GM12878 (cell line): ENCODE results near the gene RPP40. TPM values are rescaled to one million over a fixed set of nuclear protein-coding genes. Genes with fewer than 3 reads are reported as not detected.

Experiments
- ATAC-seq: fragments of 200-7000 bp; cut with Tn5 transposase; 3 replicates; pipeline ENCODE4 v1.9.1; 2020; ENCODE audit warnings: mild to moderate bottlenecking, moderate library complexity
- BruUV-seq: library from RNA; stranded (reverse); fragments of 400-500 nt; replicated peaks from 2 replicates; lab custom pipeline; 2021; lab: Mats Ljungman, UMichigan
- CTCF ChIA-PET: fragments of 300-600 bp; sonication (Branson Sonifier 250); formaldehyde crosslinking; extraction: SDS; loops from one replicate; lab custom pipeline; 2021; ENCODE audit warnings: inconsistent platforms; lab: Yijun Ruan, JAX
- POLR2A ChIA-PET: fragments of 350-600 bp; formaldehyde crosslinking; extraction: SDS; loops from one replicate; lab custom pipeline; 2021; ENCODE audit warnings: inconsistent platforms; lab: Charles Lee
- RAD21 ChIA-PET: fragments of 300-600 bp; sonication (Branson Sonifier 250); formaldehyde crosslinking; loops from one replicate; lab custom pipeline; 2023; ENCODE audit warnings: antibody characterized with exemption; ENCODE audit not compliant: unreplicated experiment; lab: Charles Lee
- SMC1A ChIA-PET: fragments of 300-600 bp; sonication (Branson Sonifier 250); formaldehyde crosslinking; loops from one replicate; lab custom pipeline; 2023; ENCODE audit not compliant: unreplicated experiment, uncharacterized antibody; lab: Charles Lee
- DNase-seq: peaks from one replicate; pipeline ENCODE4 v3.0.0-alpha.2; 2011; ENCODE audit warnings: low read depth, low spot score
- FAIRE-seq: peaks from 3 replicates; lab custom pipeline; 2011; peaks lifted over from hg19 to GRCh38; lab: Jason Lieb, UNC
- H2AFZ ChIP-seq: 2 replicates; pipeline ENCODE4 v1.6.0; 2011; ENCODE audit warnings: low read depth, low read length, control low read depth; ENCODE audit not compliant: control insufficient read depth
- H3K27ac ChIP-seq: 2 replicates; pipeline ENCODE4 v1.5.1; 2011; ENCODE audit warnings: control low read depth; ENCODE audit not compliant: control insufficient read depth, insufficient read depth
- H3K27me3 ChIP-seq, 2 experiments: replicated peaks in 1 of 2; 2 replicates each; pipeline versions ENCODE4 v1.6.0 to v1.6.1; 2011; ENCODE audit warnings: low read length in 1 of 2; ENCODE audit not compliant: control insufficient read depth in 2 of 2, insufficient read depth in 2 of 2
- H3K36me3 ChIP-seq, 2 experiments: 2 replicates each; pipeline ENCODE4 v1.5.1; 2011; ENCODE audit warnings: low read length in 1 of 2; ENCODE audit not compliant: control insufficient read depth in 2 of 2, insufficient read depth in 2 of 2
- H3K4me1 ChIP-seq: 2 replicates; pipeline ENCODE4 v1.6.1; 2011; ENCODE audit warnings: mild to moderate bottlenecking, low read length, moderate library complexity, mixed read lengths; ENCODE audit not compliant: control insufficient read depth, insufficient read depth
- H3K4me2 ChIP-seq: 2 replicates; pipeline ENCODE4 v1.6.0; 2011; ENCODE audit warnings: control low read depth; ENCODE audit not compliant: control insufficient read depth, insufficient read depth
- H3K4me3 ChIP-seq: fragments of 200-600 bp; sonication (generic); 2 replicates; pipeline ENCODE4 v1.5.1; 2016
- H3K79me2 ChIP-seq: 2 replicates; pipeline ENCODE4 v1.6.0; 2011; ENCODE audit warnings: low read length; ENCODE audit not compliant: control insufficient read depth, insufficient read depth
- H3K9ac ChIP-seq: 2 replicates; pipeline ENCODE4 v1.8.0; 2011; ENCODE audit warnings: low read length, control low read depth, mixed read lengths; ENCODE audit not compliant: control insufficient read depth, insufficient read depth
- H3K9me3 ChIP-seq: replicated peaks from 3 replicates; pipeline ENCODE4 v1.5.1; 2011; ENCODE audit warnings: mild to moderate bottlenecking, low read length; ENCODE audit not compliant: control insufficient read depth, insufficient read depth
- H4K20me1 ChIP-seq: 2 replicates; pipeline ENCODE4 v1.6.0; 2011; ENCODE audit not compliant: control insufficient read depth, insufficient read depth
- E2F4 ChIP-seq: IDR thresholded peaks from 2 replicates; pipeline ENCODE4 v1.6.1; 2012; ENCODE audit warnings: low read depth, low read length, improper control_type of control experiment
- PBX3 ChIP-seq: IDR thresholded peaks from 2 replicates; pipeline ENCODE4 v1.6.1; 2011; ENCODE audit warnings: mild to moderate bottlenecking, low read depth, low read length, moderate library complexity; ENCODE audit not compliant: insufficient replicate concordance
- RAD21 ChIP-seq: IDR thresholded peaks from 2 replicates; pipeline ENCODE4 v1.6.1; 2011; ENCODE audit warnings: mild to moderate bottlenecking, low read depth, low read length, moderate library complexity; ENCODE audit not compliant: insufficient read depth
- ZSCAN29 ChIP-seq: fragments of 450-650 bp; IDR thresholded peaks from 2 replicates; pipeline ENCODE4 v1.6.1; 2017; ENCODE audit warnings: mild to moderate bottlenecking, moderate library complexity
- ZZZ3 ChIP-seq: IDR thresholded peaks from 2 replicates; pipeline ENCODE4 v1.6.1; 2011; ENCODE audit warnings: low read depth; ENCODE audit not compliant: control insufficient read depth, insufficient read length
- WGBS: methylation state at CpG from one replicate; pipeline ENCODE4 v1.1.6; 2016; ENCODE audit warnings: low lambda C conversion rate; ENCODE audit not compliant: insufficient replicate concordance, insufficient coverage; ENCODE audit errors: missing lambda C conversion rate; 5-methylcytosine and 5-hydroxymethylcytosine counted together
- in situ Hi-C: fragments of 300-500 bp; cut with MboI; formaldehyde crosslinking; loops from 9 replicates; pipeline ENCODE4 v1.14.3; 2018; ENCODE audit warnings: mixed read lengths
- intact Hi-C: fragments of 100-400 bp; cut with micrococcal nuclease; formaldehyde crosslinking; loops from one replicate; pipeline ENCODE4 v1.14.2; 2022; ENCODE audit not compliant: unreplicated experiment
- polyA plus RNA-seq, 11 experiments: library from polyadenylated mRNA; depleted of rRNA in 4 of 11; unstranded in 6 of 11; stranded (reverse) in 5 of 11; fragments of >200 nt; fragmentation: Nextera tagmentation in 4 of 11; fragmentation: Illumina TruSeq in 1 of 11; extraction: Ambion mirVana in 4 of 11; extraction: Trizol in 1 of 11; gene quantifications; 1 replicate in 1 of 11; 2 replicates in 10 of 11; pipeline versions ENCODE4 v1.2.1 to v1.2.3, GENCODE V29; 2011 to 2016; ENCODE audit warnings: inconsistent platforms in 2 of 11, missing spikeins in 2 of 11, low read depth in 1 of 11
- total RNA-seq, 4 experiments: library from RNA; depleted of rRNA in 3 of 4; stranded (reverse); fragments of >200 nt in 3 of 4; fragmentation: Illumina TruSeq in 1 of 4; extraction: Trizol in 1 of 4; gene quantifications; 2 replicates each; pipeline versions ENCODE4 v1.2.1 to v1.2.3, GENCODE V29; 2013 to 2021

The RPP40 gene
- total and polyA plus RNA-seq, 10 of the 15 experiments (the other 5 are each of a cell fraction or from before 2014, with no cell fraction given) = 5.6 to 46.3 (median 21.7) TPM

- H3K4me2 ChIP-seq = no peak overlapping the region
- SMC1A ChIA-PET = interaction anchor here (0.7 to 1.5 kb wide), 2 partner anchors 10 to 591 kb away, joined by 3 to 4 read pairs; no protein-coding TSS in a partner anchor
- no peaks in the 10 kb centered on the region for H3K79me2 ChIP-seq
- WGBS = 57% methylated on average over 8 of the region's 8 CpGs
- H3K9me3 ChIP-seq = no peaks in the 10 kb centered on the region; the same call in 2 of the 3 replicates
- no peak overlapping the region for H3K9ac ChIP-seq
- RAD21 ChIA-PET = no interaction called here
- H3K4me3 ChIP-seq = no peak overlapping the region
- H4K20me1 ChIP-seq = no peaks in the 10 kb centered on the region
- DNase-seq (no peak), FAIRE-seq (no peak), ATAC-seq (no peak)
- no peak overlapping the region for H3K27ac ChIP-seq
- no peaks in the 10 kb centered on the region for H3K27me3 ChIP-seq
- CTCF ChIA-PET = no interaction called here
- H2AFZ ChIP-seq = no peak overlapping the region
- in situ Hi-C loops = no loop called here
- no peak for TF ChIP-seq PBX3
- no peak for TF ChIP-seq E2F4
- TF ChIP-seq RAD21 = no peak
- no peak for TF ChIP-seq ZSCAN29
- H3K36me3 ChIP-seq = no peaks in the 10 kb centered on the region
- no peaks in the 10 kb centered on the region; the same call in 1 of the 2 replicates for H3K4me1 ChIP-seq
- POLR2A ChIA-PET = no interaction called here
- no TSS peak for BruUV-seq
- intact Hi-C loops = no loop called here
Measured at GRCh38 chr6:5036269-5036668, 32.4 kb upstream of the RPP40 start.

- no peak overlapping the region for H3K4me2 ChIP-seq
- no peaks in the 10 kb centered on the region for H4K20me1 ChIP-seq
- CTCF ChIA-PET = no interaction called here
- 39% methylated on average over 6 of the region's 7 CpGs for whole genome bisulfite sequencing
- H3K4me3 ChIP-seq = no peak overlapping the region
- no peak for TF ChIP-seq E2F4
- no peak for TF ChIP-seq ZZZ3
- TF ChIP-seq, all 136 proteins: peak for 0
- H2AFZ ChIP-seq = no peak overlapping the region
- DNase-seq = no peak
- FAIRE-seq = no peak
- no peak overlapping the region for H3K9ac ChIP-seq
- ChIA-PET RAD21 (no interaction called here), SMC1A (interaction anchor here (0.6 kb wide), 1 partner anchor 502 kb away, joined by 3 read pairs; no protein-coding TSS in a partner anchor), POLR2A (no interaction called here)
- H3K27ac ChIP-seq = no peak overlapping the region
- H3K9me3 ChIP-seq = no peaks in the 10 kb centered on the region; the same call in 2 of the 3 replicates
- no TSS peak for BruUV-seq
- peaks cover 3% of the 10 kb centered on the region; the same call in 1 of the 2 replicates for H3K4me1 ChIP-seq
- ATAC-seq = no peak
- no peaks in the 10 kb centered on the region for H3K27me3 ChIP-seq
- intact Hi-C loops (no loop called here), in situ Hi-C loops (no loop called here)
- H3K36me3 ChIP-seq = no peaks in the 10 kb centered on the region
- H3K79me2 ChIP-seq = no peaks in the 10 kb centered on the region
Measured at GRCh38 chr6:5034736-5035135, 30.9 kb upstream of the RPP40 start.
